Measurements from ENCODE around the gene PIP5K1A.
"Not testable (repeated sequence)": the region's sequence is repeated elsewhere in the genome, so short reads cannot be mapped to it uniquely, and the experiment has no call there.

The PIP5K1A gene

DNA sequence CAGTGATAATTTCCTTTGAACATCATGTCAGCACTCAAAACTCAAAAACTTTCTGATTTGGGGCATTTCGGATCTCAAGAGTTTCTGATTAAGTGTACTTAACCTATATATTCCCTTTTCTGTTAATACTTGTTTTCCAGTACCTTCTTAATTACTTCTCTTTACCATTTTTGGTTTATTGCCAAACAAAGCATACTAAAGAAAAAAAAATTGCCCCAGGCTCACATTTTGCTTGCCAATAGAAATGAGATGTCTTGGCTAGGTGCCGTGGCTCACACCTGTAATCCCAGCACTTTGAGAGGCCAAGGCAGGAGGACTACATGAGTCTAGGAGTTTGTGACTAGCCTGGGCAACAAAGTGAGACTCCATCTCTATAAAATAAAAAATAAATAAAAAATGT lies 61.0 kb downstream of the PIP5K1A start:
- no peak for DNase-seq

DNA sequence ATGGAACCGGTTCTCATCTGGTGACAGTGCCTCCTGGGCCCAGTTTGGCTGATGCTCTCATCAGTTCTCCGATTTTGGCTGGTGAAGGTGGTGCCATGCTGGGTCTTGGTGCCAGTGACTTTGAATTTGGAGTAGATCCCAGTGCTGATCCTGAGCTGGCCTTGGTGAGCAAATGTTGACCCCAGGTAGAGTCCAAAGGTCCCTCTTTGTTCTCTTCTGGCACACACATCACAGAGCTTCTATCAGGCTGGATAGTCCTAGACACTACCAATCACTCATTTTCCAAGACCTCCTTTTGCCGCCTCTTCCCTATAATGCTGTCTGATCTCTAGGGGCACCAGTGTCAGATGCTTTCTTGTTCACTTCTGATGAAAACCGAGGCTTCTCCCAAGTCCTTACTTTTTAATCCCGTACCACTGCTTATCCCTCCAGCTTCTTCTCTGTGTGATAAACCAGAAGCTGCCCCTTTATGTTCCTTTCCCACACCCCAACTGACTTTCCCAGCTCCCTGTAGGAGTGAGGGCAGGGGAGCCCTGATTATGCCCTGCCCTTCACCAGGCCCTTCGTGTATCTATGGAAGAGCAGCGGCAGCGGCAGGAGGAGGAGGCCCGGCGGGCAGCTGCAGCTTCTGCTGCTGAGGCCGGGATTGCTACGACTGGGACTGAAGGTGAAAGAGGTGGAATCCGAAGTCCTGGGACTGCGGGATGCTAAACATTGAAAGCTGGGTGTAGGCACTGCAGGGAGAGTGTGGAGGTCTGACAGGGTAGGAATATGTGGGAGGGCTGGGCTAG lies 67.3 kb downstream of the PIP5K1A start:
- no peak for DNase-seq

DNA sequence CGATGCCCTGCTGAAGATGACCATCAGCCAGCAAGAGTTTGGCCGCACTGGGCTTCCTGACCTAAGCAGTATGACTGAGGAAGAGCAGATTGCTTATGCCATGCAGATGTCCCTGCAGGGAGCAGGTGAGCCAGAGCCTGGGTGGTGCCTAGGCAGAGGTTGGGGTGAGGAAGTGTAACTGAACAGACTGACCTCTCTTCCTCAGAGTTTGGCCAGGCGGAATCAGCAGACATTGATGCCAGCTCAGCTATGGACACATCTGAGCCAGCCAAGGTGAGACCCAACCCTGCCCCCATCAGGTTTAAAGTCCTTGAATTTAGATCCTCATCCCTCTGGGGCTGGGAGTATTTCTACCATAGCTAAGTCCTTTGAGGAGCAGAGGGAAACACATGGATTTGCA lies 68.0 kb downstream of the PIP5K1A start:
- no peak for DNase-seq

DNA sequence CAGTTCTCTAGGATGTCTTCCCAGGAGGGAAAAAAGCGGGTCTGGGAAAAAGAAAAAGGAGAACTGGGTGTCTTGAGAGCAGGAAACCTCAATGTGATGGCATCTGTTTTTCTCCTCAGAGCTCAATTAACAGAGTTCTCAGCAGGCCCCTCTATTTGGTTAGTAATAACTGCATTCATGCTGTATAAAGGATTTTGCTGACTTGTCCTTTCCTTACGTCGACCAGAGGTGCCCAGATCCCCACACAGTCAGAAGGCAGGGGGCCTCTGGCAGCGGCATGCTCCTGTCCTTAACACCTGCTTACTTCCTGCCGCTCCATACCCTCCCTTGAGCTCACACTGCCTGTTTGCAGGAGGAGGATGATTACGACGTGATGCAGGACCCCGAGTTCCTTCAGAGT lies 68.5 kb downstream of the PIP5K1A start:
- no peak for DNase-seq

DNA sequence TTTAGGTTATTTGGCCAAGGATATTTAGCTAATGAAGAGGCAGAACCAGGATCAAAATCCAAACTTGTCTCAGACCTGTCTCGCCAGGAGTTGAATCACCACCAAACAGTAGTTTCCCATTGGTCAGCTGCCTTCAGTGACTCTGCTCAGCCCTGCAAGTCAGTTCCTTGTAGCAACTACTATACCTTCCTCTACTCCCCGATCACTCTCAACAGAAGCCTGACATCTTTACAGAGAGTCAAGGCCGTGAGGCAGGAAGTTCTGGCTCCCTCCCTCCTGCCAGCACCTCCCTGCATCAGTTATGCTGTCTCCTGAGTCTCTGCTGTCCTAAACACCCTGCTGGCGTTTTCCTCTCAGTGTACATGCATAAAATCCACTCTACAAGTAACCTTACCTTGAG lies 69.4 kb downstream of the PIP5K1A start:
- no peak for DNase-seq

DNA sequence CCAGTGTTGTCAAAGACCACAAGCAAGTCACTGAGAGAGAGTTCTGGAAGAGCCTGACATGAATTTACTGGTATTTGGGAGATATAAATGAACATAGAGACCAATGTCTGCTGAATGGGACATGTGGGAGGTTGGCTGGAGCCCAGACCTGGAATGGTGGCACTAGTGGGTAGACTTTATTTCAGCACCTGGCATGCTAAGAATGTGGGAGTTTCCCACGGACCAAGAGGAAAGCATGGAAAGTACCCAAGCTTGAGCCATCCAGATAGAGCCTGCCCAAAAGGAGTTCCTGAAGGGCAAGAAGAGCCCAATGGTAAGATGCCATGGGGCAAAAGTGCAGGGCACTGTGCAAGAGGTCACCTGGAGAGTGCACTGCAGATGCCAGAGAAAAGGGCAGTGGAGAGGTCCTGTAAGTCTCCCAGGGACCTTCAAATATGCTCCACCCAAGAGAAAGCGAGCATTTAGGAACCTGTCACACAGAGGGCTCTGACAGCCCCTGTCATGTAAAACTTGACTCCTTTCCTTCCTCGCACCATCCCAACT lies 75.6 kb downstream of the PIP5K1A start:
- DNase-seq, result no peak

DNA sequence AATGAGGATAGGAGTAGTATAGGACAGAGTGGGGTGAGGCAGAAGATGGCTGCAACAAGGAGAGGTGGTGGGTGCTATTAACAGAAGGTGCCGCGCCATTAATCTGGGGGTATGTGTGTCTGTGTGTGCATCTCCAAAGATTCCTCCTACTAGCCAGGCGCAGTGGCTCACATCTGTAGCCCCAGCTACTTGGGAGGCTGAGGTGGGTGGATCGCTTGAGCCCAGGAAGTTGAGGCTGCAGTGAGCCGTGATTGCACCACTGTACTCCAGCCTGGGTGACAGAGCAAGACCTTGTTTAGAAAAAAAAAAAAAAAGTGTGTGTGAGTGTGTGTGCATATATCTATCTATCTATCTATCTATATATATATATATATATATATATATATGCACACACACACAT lies 77.0 kb downstream of the PIP5K1A start:
- DNase-seq, result not testable (repeated sequence)

DNA sequence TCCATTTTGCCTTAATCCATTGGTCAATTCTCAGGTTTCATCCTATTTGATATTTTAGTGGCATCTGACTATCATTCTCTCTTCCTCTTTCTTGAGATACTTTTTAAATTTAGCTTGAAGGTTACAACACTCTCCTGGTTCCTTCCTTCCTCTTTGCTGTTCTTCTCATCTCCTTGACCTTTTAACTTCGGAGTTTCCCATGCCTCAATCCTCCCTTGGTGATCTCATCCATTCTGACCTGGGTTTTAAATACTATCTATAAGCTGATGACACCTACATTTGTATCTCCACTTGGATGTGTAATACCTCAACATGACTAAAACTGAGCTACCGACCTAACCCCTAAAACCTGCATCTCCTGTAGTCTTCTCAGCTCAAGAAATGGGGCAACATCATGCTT lies 78.9 kb downstream of the PIP5K1A start:
- no peak for DNase-seq

DNA sequence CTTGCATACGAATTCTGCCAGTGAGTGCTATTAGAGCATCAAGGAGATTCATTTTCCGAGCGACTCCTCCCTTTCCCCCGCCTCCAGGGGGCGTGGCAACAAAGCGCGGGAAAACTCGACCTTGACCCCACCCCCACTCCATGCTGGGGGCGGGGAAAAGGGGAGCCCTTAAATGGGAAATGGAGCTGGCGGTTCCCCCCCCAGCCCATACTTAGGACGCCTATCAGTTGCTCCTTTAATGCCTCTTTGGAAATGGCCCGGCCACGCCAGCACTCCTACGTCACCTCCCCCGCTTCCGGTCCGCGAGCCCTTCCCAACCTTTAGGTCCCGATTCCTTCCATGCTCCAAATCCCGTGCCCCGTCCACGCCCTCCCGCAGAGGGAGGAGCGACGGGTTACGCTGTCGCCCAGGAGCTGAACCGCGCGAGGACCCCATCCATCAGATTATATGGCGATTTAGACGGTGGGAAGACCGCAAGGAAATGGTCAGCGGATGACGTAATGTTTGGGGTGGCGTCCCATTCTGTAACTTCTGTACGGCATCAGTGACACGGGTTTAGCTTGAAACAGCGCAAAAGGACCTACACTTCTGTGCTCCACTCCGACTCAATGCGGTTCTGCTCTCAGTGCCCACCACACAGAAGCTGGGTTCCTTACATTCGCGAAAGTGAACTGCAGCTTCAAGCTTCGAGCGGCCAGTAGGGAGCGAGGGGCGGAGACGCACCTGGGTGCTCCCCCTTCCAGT lies 83.0 kb downstream of the PIP5K1A start:
- peak; percentile 96 for DNase-seq

DNA sequence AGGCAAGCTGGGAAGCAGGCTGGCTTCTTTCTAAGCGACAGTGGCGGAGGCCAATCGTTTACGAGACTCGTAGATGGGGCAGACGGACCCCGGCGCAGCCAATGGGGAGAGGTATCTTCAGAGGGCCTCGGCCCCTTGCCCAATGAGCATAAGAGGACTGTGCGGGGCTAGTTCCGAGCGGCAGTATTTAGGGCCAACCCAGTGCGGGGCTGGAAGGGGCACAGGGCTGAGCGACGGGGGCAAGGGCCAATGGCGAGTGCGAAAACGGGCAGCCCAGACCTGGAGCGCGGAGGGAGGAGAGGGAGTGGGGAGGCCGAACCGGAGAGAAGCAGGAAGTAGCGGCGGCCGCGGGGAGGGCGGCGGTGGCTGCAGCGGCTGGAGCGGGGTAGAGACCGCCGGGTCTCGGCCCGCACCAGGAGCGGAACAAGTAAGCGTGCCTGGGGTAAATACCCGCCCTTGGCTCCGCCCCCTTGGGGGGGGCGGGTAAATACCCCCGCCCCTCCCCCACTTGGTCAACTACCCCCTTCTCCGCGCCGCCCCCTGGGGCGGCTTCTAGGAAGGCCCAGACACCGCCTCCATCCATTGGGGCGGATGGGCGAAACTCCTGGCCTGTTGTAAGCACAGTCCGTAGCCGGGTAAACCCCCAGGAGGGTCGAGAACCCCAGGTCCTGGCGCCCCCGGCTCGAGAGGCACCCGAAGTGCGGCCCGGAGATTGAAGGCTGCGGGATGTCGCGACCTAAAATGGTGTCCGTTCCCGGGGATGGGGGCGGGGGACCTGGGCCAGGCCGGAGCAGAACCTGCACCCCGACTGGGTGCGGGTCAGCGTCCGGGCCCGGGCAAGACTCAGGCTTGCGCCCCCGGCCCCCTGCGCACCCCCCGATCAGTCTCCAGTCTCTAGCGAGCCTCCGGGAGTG lies 83.9 kb downstream of the PIP5K1A start, which contains the start of gene ZNF687:
Gene ZNF687, plus strand, starts transcription at position 331 of the 914 bp plus-strand sequence. CDS start 3,993 bp downstream, outside the sequence.
- peak; percentile 99 for DNase-seq

DNA sequence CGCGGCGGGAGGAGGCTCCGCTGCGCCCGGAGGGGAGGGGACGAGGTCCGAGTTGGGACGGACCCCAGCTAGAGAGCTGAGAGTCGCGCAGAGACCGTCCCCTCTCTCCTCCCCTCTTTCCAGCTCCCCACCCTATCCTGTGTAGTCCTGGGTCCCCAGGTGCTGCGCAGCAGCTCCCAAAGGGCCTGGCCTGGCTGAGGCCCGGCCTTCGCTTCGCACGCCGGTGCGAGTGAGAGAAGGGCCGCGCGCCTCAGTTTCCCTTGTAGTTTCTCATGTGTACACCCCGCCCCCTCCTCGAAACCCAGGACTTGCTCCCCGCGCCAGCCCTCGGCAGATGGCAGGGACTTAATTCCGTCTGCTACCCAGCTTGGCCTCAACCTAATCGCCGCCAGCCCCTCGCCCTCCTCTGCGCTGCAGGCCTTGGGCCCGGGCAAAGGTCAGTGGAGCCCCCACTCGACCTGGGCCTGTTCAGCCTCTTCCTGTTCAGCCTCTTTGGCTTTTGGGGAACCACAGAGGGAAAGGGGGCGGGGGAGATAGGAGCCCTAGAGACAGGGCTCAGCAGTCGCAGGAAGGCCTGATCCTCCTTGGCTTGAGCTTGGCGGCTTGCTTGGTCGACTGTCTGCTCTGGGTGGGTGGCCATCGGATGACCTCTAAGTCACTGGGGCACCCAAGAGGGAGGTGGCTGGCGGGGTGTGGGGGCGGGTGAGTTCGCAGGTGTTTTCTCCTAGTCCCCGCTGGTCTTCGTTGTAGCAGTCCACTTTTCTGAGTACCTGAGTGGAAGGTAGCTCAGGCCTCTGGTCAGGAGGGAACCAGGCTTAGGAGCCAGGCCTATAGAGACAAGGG lies 84.8 kb downstream of the PIP5K1A start:
- no peak for DNase-seq

DNA sequence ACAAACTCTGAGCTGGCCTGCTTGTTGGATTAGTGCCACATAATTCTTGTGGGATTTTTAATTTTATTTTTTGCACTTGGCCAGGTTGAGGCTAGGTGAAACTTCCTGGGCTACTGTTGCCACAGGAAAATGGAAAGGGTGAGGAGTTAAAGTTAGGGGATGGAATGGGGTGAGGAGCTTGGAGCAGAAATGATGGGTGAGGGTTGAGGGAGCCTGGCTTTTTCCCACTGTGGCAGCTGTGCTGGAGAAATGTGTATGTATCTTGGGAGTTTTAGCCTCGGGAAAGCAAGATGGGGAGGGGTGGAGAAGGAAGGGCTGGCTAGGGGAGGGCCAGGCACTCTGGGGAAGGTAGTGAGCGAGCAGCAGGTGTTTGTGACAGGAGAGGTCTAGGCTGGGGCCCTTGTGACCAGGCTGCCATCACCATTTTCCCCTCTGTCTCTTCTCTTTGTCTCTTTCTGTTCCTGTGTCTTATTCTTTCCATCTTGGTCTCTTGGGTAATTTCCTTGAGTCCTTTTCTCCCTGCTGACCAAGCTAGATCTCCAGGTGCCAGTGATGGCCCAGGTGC lies 85.7 kb downstream of the PIP5K1A start:
- DNase-seq, result no peak

DNA sequence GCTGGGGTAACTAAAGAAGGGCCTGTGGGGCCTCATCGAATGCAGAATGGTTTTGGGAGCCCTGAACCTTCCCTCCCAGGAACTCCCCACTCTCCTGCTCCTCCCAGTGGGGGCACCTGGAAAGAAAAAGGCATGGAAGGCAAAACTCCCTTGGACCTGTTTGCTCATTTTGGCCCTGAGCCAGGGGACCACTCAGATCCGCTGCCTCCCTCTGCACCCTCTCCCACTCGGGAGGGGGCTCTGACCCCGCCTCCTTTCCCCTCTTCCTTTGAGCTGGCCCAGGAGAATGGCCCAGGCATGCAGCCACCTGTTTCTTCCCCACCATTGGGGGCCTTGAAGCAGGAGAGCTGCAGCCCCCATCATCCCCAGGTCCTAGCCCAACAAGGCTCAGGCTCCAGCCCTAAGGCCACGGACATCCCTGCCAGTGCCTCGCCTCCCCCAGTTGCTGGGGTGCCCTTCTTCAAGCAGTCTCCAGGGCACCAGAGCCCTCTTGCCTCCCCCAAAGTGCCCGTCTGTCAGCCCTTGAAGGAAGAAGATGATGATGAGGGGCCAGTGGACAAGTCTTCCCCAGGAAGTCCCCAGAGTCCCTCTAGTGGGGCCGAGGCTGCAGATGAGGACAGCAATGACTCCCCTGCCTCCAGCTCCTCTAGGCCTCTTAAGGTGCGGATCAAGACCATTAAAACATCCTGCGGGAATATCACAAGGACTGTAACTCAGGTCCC lies 88.4 kb downstream of the PIP5K1A start:
- no peak for DNase-seq

DNA sequence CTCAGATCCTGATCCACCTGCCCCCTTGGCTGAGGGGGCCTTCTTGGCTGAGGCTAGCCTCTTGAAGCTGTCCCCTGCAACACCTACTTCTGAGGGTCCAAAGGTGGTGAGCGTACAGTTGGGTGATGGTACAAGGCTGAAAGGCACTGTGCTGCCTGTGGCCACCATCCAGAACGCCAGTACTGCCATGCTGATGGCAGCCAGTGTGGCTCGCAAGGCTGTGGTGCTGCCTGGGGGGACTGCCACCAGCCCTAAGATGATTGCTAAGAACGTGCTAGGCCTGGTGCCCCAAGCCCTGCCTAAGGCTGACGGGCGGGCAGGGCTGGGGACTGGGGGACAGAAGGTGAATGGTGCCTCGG lies 89.0 kb downstream of the PIP5K1A start:
- DNase-seq, result no peak

DNA sequence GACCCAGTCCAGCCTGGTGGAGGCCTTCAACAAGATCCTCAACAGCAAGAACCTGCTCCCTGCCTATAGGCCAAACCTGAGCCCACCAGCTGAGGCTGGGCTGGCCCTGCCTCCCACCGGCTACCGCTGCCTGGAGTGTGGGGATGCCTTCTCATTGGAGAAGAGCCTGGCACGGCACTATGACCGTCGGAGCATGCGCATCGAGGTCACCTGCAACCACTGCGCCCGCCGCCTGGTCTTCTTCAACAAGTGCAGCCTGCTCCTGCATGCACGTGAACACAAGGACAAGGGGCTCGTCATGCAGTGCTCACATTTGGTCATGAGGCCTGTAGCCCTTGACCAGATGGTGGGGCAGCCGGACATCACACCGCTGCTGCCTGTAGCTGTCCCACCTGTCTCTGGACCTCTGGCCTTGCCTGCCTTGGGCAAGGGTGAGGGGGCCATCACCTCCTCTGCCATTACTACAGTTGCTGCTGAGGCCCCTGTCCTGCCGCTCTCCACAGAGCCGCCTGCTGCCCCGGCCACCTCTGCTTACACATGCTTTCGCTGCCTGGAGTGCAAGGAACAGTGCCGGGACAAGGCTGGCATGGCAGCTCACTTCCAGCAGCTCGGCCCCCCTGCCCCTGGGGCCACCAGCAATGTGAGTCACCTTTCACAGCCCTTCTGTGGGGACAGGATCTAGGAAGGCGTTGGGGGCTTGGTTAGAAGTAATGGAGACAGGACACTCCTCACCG lies 89.6 kb downstream of the PIP5K1A start:
- DNase-seq, result no peak

DNA sequence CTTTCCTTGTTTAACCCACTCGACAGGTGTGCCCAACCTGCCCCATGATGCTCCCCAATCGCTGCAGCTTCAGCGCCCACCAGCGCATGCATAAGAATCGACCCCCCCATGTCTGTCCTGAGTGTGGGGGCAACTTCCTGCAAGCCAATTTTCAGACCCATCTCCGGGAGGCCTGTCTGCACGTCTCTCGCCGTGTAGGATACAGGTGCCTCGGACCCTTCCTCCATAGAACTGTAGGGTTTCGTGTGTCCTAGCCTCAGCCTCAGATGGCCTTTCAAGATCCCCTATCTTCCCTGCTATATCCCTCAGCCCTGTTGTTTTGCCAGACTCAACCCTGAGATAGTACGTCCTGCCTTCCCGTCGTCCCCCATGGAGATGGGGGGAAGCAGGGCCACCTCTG lies 90.2 kb downstream of the PIP5K1A start:
- DNase-seq, result no peak

DNA sequence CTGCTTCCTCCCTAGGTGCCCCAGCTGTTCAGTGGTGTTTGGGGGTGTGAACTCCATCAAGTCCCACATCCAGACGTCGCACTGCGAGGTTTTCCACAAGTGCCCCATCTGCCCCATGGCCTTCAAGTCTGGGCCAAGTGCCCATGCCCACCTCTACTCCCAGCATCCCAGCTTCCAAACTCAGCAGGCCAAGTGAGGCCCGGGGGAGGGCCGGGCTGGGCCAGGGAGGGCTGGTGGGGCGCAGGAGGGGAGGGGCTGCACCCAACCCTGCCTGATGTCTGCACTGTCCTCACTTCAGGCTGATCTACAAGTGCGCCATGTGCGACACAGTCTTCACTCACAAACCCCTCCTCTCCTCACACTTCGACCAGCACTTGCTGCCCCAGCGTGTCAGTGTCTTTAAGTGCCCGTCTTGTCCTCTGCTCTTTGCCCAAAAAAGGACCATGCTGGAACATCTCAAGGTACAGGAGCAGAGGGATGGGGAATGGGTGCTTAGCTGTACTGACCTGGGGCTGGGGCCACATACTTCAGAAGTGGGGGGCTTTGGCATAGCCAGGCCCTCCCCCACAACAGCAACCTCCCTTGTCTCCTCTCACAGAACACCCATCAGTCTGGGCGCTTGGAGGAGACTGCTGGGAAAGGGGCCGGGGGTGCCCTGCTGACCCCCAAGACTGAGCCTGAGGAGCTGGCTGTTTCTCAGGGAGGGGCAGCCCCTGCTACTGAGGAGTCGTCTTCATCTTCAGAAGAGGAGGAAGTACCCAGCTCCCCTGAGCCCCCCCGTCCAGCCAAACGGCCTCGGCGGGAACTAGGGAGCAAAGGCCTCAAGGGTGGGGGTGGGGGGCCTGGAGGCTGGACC lies 91.0 kb downstream of the PIP5K1A start:
- no peak for DNase-seq

DNA sequence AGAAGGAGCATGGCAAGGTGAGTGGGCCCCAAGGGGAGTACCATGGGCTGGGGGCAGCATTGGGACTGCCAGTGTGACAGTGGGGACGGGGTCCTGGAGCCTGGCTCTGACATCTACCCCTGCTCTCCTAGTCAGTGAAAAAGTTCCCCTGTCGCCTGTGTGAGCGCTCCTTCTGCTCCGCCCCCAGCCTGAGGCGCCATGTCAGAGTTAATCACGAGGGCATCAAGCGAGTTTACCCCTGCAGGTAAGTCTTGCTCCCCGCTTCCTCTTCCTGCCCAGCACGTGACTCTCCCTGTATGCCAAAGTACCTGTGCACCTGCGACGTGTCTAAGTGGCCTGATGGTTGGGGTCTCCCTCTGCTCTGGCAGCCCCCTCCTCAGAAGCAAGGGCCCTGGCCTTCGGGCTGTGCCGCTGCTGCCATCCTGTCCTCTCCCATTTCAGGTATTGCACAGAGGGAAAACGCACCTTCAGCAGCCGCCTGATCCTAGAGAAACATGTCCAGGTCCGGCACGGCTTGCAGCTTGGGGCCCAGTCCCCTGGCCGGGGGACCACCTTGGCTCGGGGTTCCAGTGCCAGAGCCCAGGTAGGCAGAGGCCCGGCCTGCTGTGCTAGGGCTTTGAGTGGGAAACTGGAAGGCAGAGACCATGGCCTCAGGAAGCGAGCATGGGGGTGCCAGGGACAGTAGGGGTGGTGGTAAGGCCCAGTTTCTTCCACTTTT lies 91.8 kb downstream of the PIP5K1A start:
- DNase-seq, result no peak

Measured in NCI-H1436 treated with DMSO at 0.1 percent for 48 hours (cell line).